ENCODE results near the gene IPMK. TPM values are rescaled to one million over a fixed set of nuclear protein-coding genes. Genes with fewer than 3 reads are reported as not detected.
"Not testable (repeated sequence)": the region's sequence is repeated elsewhere in the genome, so short reads cannot be mapped to it uniquely, and the experiment has no call there.

Gene IPMK
- total RNA-seq, 3 donors from 2014 or later (not counting 1 experiment from before 2014, with no cell fraction given): 4.4 to 5.7 (median 4.6) TPM

GRCh38 chr10:58244242-58244641 is 23.5 kb downstream of the IPMK start:
- H3K27me3 Mint-ChIP-seq (ENCODE audit: low read depth in 2 of 2); H3K4me3 ChIP-seq (ENCODE audit: low read length); H3K36me3 ChIP-seq (ENCODE audit: control insufficient read depth, insufficient read depth, low read length); H3K27me3 ChIP-seq (ENCODE audit: control insufficient read depth, insufficient read depth, low read length); intact Hi-C loops (cut with micrococcal nuclease); ATAC-seq; H3K9me3 ChIP-seq (ENCODE audit: control insufficient read depth, insufficient read depth, low read length); H3K4me3 Mint-ChIP-seq; DNase-seq; H3K27ac ChIP-seq (ENCODE audit: low read length); H3K36me3 Mint-ChIP-seq; H3K9me3 Mint-ChIP-seq; H3K4me1 ChIP-seq (ENCODE audit: control insufficient read depth, insufficient read depth, low read length); H3K27ac Mint-ChIP-seq: not testable (repeated sequence)
- peaks cover 33 to 42% of the 10 kb centered on the region in 2 donors for H3K4me1 Mint-ChIP-seq
- 87% methylated on average over 25 of the region's 28 CpGs for WGBS (ENCODE audit: insufficient coverage)

- not testable (repeated sequence) for H3K4me3 Mint-ChIP-seq; H3K9me3 ChIP-seq (ENCODE audit: control insufficient read depth, insufficient read depth, low read length); H3K27ac Mint-ChIP-seq
Observed at GRCh38 chr10:58243801-58244200, 23.9 kb downstream of the IPMK start.

GRCh38 chr10:58243269-58243668 is 24.4 kb downstream of the IPMK start:
- Histone ChIP-seq H3K4me3 (ENCODE audit: low read length) (no peak overlapping the region), H3K36me3 (ENCODE audit: control insufficient read depth, insufficient read depth, low read length) (no peaks in the 10 kb centered on the region), H3K4me1 (ENCODE audit: control insufficient read depth, insufficient read depth, low read length) (no peaks in the 10 kb centered on the region), H3K9me3 (ENCODE audit: control insufficient read depth, insufficient read depth, low read length) (no peaks in the 10 kb centered on the region), H3K27me3 (ENCODE audit: control insufficient read depth, insufficient read depth, low read length) (no peaks in the 10 kb centered on the region), H3K27ac (ENCODE audit: low read length) (no peak overlapping the region)
- Mint-ChIP-seq H3K4me1 (peaks cover 40 to 41% of the 10 kb centered on the region in 2 donors), H3K27ac (no peak overlapping the region), H3K36me3 (no peaks in the 10 kb centered on the region), H3K27me3 (ENCODE audit: low read depth in 2 of 2) (no peaks in the 10 kb centered on the region), H3K9me3 (no peaks in the 10 kb centered on the region), H3K4me3 (no peak overlapping the region)
- ATAC-seq (no peak), DNase-seq (no peak)
- TF ChIP-seq CTCF (IDR thresholded peaks at IDR 0.05): no peak
- intact Hi-C loops (cut with micrococcal nuclease): no loop called here
- 98% methylated on average over 18 of the region's 18 CpGs for WGBS (ENCODE audit: insufficient coverage)

More at GRCh38 chr10:58243801-58244200, 23.9 kb downstream of the IPMK start:
- H3K27ac ChIP-seq (ENCODE audit: low read length); H3K36me3 Mint-ChIP-seq; ATAC-seq; H3K4me1 ChIP-seq (ENCODE audit: control insufficient read depth, insufficient read depth, low read length); H3K27me3 ChIP-seq (ENCODE audit: control insufficient read depth, insufficient read depth, low read length); H3K27me3 Mint-ChIP-seq (ENCODE audit: low read depth in 2 of 2); H3K9me3 Mint-ChIP-seq; H3K4me3 ChIP-seq (ENCODE audit: low read length); DNase-seq; intact Hi-C loops (cut with micrococcal nuclease); H3K36me3 ChIP-seq (ENCODE audit: control insufficient read depth, insufficient read depth, low read length): not testable (repeated sequence)
- H3K4me1 Mint-ChIP-seq: peaks cover 36 to 45% of the 10 kb centered on the region in 2 donors
- WGBS (ENCODE audit: insufficient coverage): 92% methylated on average over 31 of the region's 31 CpGs

DNA sequence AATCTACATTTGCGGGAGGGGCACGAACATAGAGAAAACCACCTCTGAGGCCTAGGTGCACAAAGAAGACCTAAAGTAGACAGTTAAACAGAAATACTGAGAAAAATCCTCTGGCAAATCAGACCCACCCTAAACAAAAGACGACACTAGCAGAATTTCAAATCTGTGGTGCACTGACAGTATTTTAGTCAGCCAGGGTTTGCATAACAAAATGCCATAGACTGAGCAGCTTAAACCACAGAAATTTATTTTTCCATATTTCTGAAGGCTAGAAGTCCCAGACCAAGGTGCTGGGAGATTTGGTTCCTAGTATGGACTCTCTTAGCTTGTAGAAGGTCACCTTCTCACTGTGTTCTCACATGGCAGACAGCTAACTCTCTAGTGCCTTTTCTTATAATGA is 26.3 kb downstream of the IPMK start:
- no peaks in the 10 kb centered on the region for H3K9me3 Mint-ChIP-seq
- Histone ChIP-seq H3K9me3 (ENCODE audit: control insufficient read depth, insufficient read depth, low read length) (no peaks in the 10 kb centered on the region), H3K36me3 (ENCODE audit: control insufficient read depth, insufficient read depth, low read length) (peaks cover 6% of the 10 kb centered on the region), H3K4me3 (ENCODE audit: low read length) (no peak overlapping the region), H3K27me3 (ENCODE audit: control insufficient read depth, insufficient read depth, low read length) (no peaks in the 10 kb centered on the region), H3K4me1 (ENCODE audit: control insufficient read depth, insufficient read depth, low read length) (no peaks in the 10 kb centered on the region), H3K27ac (ENCODE audit: low read length) (no peak overlapping the region)
- WGBS (ENCODE audit: insufficient coverage): 80% methylated on average over 3 of the region's 3 CpGs
- ATAC-seq (no peak), DNase-seq (no peak)
- intact Hi-C loops (cut with micrococcal nuclease): no loop called here
- peaks cover 40 to 50% of the 10 kb centered on the region in 2 donors for H3K4me1 Mint-ChIP-seq
- no peak for TF ChIP-seq CTCF (IDR thresholded peaks at IDR 0.05)
- no peak overlapping the region for H3K4me3 Mint-ChIP-seq
- no peaks in the 10 kb centered on the region for H3K27me3 Mint-ChIP-seq (ENCODE audit: low read depth in 2 of 2)
- no peaks in the 10 kb centered on the region for H3K36me3 Mint-ChIP-seq
- H3K27ac Mint-ChIP-seq: peak overlapping the region in 1 of 2 donors; percentile 53

All from natural killer cell (primary cell).